GM12878 (cell line): ENCODE data around the gene DGKA. TPM values are rescaled to one million over a fixed set of nuclear protein-coding genes. Genes with fewer than 3 reads are reported as not detected.

Source experiments
- DPF2 ChIP-seq: fragments of 450-650 bp; IDR thresholded peaks from 2 replicates; pipeline ENCODE4 v1.6.1; 2017; ENCODE audit warnings: mild to moderate bottlenecking
- E4F1 ChIP-seq: fragments of 450-650 bp; IDR thresholded peaks from 2 replicates; pipeline ENCODE4 v1.6.1; 2018; ENCODE audit warnings: borderline replicate concordance, mild to moderate bottlenecking; ENCODE audit not compliant: partially characterized antibody
- FOXM1 ChIP-seq: IDR thresholded peaks from 2 replicates; pipeline ENCODE4 v1.6.1; 2012; ENCODE audit warnings: low read depth, mild to moderate bottlenecking, inconsistent platforms, low read length, moderate library complexity
- IRF5 ChIP-seq: fragments of 450-650 bp; IDR thresholded peaks from 2 replicates; pipeline ENCODE4 v1.6.1; 2017; ENCODE audit warnings: borderline replicate concordance
- MLLT1 ChIP-seq: fragments of 450-650 bp; IDR thresholded peaks from 2 replicates; pipeline ENCODE4 v1.6.1; 2016; ENCODE audit warnings: mild to moderate bottlenecking
- PKNOX1 ChIP-seq: fragments of 450-650 bp; IDR thresholded peaks from 2 replicates; pipeline ENCODE4 v1.6.1; 2016; ENCODE audit warnings: mild to moderate bottlenecking
- SKIL ChIP-seq: fragments of 450-650 bp; IDR thresholded peaks from 2 replicates; pipeline ENCODE4 v1.6.1; 2017; ENCODE audit warnings: mild to moderate bottlenecking, low read depth, inconsistent platforms; ENCODE audit not compliant: poor library complexity, severe bottlenecking
- SMARCA5 ChIP-seq: fragments of 450-650 bp; IDR thresholded peaks from 2 replicates; pipeline ENCODE4 v1.6.1; 2017; ENCODE audit warnings: mild to moderate bottlenecking
- SRF ChIP-seq, 2 experiments: IDR thresholded peaks; 2 replicates each; pipeline ENCODE4 v1.6.1; 2011; ENCODE audit warnings: low read depth in 2 of 2, low read length in 2 of 2, mild to moderate bottlenecking in 1 of 2, moderate library complexity in 1 of 2
- TCF3 ChIP-seq: IDR thresholded peaks from 2 replicates; pipeline ENCODE4 v1.6.1; 2012; ENCODE audit warnings: low read depth, mild to moderate bottlenecking, low read length, borderline replicate concordance; ENCODE audit not compliant: insufficient read depth
- ZBED1 ChIP-seq: IDR thresholded peaks from 2 replicates; pipeline ENCODE4 v1.6.1; 2016; ENCODE audit warnings: borderline replicate concordance
- ZBTB40 ChIP-seq: fragments of 450-650 bp; IDR thresholded peaks from 2 replicates; pipeline ENCODE4 v1.6.1; 2016; ENCODE audit warnings: mild to moderate bottlenecking, moderate library complexity, borderline replicate concordance
- polyA plus RNA-seq, 11 experiments: library from polyadenylated mRNA; depleted of rRNA in 4 of 11; unstranded in 6 of 11; stranded (reverse) in 5 of 11; fragments of >200 nt; fragmentation: Nextera tagmentation in 4 of 11; fragmentation: Illumina TruSeq in 1 of 11; extraction: Ambion mirVana in 4 of 11; extraction: Trizol in 1 of 11; gene quantifications; 1 replicate in 1 of 11; 2 replicates in 10 of 11; pipeline versions ENCODE4 v1.2.1 to v1.2.3, GENCODE V29; 2011 to 2016; ENCODE audit warnings: inconsistent platforms in 2 of 11, missing spikeins in 2 of 11, low read depth in 1 of 11
- total RNA-seq, 4 experiments: library from RNA; depleted of rRNA in 3 of 4; stranded (reverse); fragments of >200 nt in 3 of 4; fragmentation: Illumina TruSeq in 1 of 4; extraction: Trizol in 1 of 4; gene quantifications; 2 replicates each; pipeline versions ENCODE4 v1.2.1 to v1.2.3, GENCODE V29; 2013 to 2021

DGKA gene
- total and polyA plus RNA-seq, 10 of the 15 experiments (the other 5 are each of a cell fraction or from before 2014, with no cell fraction given), result 14.0 to 65.5 (median 37.1) TPM

GRCh38 chr12:55927588-55928502 is 3.1 kb upstream of the DGKA start, which contains the start of gene PYM1 (continued):
- peak; percentile 58; the same call in 1 of the 2 replicates for TF ChIP-seq MLLT1
- no peak for TF ChIP-seq IRF5
- 0 out of 2 replicates have a peak, but pooled peaks have one; percentile 8 for TF ChIP-seq TCF3
- TF ChIP-seq SMARCA5, result no peak
- peak; percentile 88 for TF ChIP-seq PKNOX1
- no peak for TF ChIP-seq SRF (IDR thresholded peaks at IDR 0.05; ENCODE audit: low read depth in 2 of 2, low read length in 2 of 2)
- peak; percentile 55; the same call in 1 of the 2 replicates for TF ChIP-seq ZBTB40
- 0 out of 2 replicates have a peak, but pooled peaks have one; percentile 30 for TF ChIP-seq ZBED1
- TF ChIP-seq DPF2, result peak; percentile 50; the same call in 1 of the 2 replicates
- peak; percentile 17 for TF ChIP-seq SKIL
- 0 out of 2 replicates have a peak, but pooled peaks have one; percentile 7 for TF ChIP-seq FOXM1
- no peak for TF ChIP-seq E4F1
